Activated CD4-positive, alpha-beta T cell treated with anti-CD3 and anti-CD28 coated beads, Interleukin-2, amount 10 ng/mL, durations not matched to agents 24 days and 14 days (primary cell): ENCODE measurements around the gene MYCBP2. TPM values are rescaled to one million over a fixed set of nuclear protein-coding genes. Genes with fewer than 3 reads are reported as not detected.
A peak's percentile ranks its signal among the peaks of the same experiment; 100 is the strongest.
"Not testable (repeated sequence)": the region's sequence is repeated elsewhere in the genome, so short reads cannot be mapped to it uniquely, and the experiment has no call there.

Source experiments
- DNase-seq: peaks from one replicate; pipeline ENCODE4 v3.0.0; 2022
- H3K27ac Mint-ChIP-seq: one replicate; pipeline ENCODE4 v1.8.0; 2022; ENCODE audit warnings: mild to moderate bottlenecking, mixed read lengths
- H3K27me3 Mint-ChIP-seq: one replicate; pipeline ENCODE4 v1.8.0; 2022; ENCODE audit warnings: mixed read lengths
- H3K36me3 Mint-ChIP-seq: one replicate; pipeline ENCODE4 v1.8.0; 2022; ENCODE audit warnings: low read depth, mild to moderate bottlenecking, mixed read lengths
- H3K4me1 Mint-ChIP-seq: one replicate; pipeline ENCODE4 v1.8.0; 2021; ENCODE audit warnings: mixed read lengths
- H3K4me3 Mint-ChIP-seq: one replicate; pipeline ENCODE4 v1.8.0; 2022; ENCODE audit warnings: mild to moderate bottlenecking, moderate library complexity, mixed read lengths
- H3K9me3 Mint-ChIP-seq: one replicate; pipeline ENCODE4 v1.8.0; 2021; ENCODE audit warnings: mixed read lengths
- intact Hi-C: fragments of 100-400 bp; cut with micrococcal nuclease; formaldehyde crosslinking; loops from one replicate; pipeline ENCODE4 v1.15.1; 2023
- total RNA-seq: library from RNA; stranded (reverse); gene quantifications from 2 replicates; pipeline ENCODE4 v1.2.3, GENCODE V29; 2022

Gene MYCBP2
- total RNA-seq, 1 donor from 2014 or later: 119 TPM

- intact Hi-C loops: no loop called here
- no peak overlapping the region for H3K4me3 Mint-ChIP-seq
- H3K4me1 Mint-ChIP-seq: peaks cover 17% of the 10 kb centered on the region
- no peaks in the 10 kb centered on the region for H3K9me3 Mint-ChIP-seq
- H3K27me3 Mint-ChIP-seq: no peaks in the 10 kb centered on the region
- H3K27ac Mint-ChIP-seq: no peak overlapping the region
- peaks cover 63% of the 10 kb centered on the region for H3K36me3 Mint-ChIP-seq
- DNase-seq: no peak
Observed at GRCh38 chr13:77014906-77015685, 311.8 kb downstream of the MYCBP2 start.

GRCh38 chr13:77013853-77014542, 312.9 kb downstream of the MYCBP2 start:
- Mint-ChIP-seq H3K36me3 (peaks cover 71% of the 10 kb centered on the region), H3K27ac (no peak overlapping the region), H3K4me1 (peaks cover 18% of the 10 kb centered on the region), H3K9me3 (no peaks in the 10 kb centered on the region), H3K4me3 (no peak overlapping the region), H3K27me3 (no peaks in the 10 kb centered on the region)
- peak; percentile 27 for DNase-seq
- intact Hi-C loops: no loop called here

- peak; percentile 43 for DNase-seq
- H3K4me3 Mint-ChIP-seq, H3K27ac Mint-ChIP-seq, H3K9me3 Mint-ChIP-seq, H3K27me3 Mint-ChIP-seq: not testable (repeated sequence)
- peaks cover 22% of the 10 kb centered on the region for H3K4me1 Mint-ChIP-seq
- intact Hi-C loops: loop anchor here (1.0 kb wide), 1 partner anchor 16 kb away; no protein-coding TSS in a partner anchor
- peaks cover 62% of the 10 kb centered on the region for H3K36me3 Mint-ChIP-seq
Observed at GRCh38 chr13:77009719-77010118, 317.2 kb downstream of the MYCBP2 start.

- H3K4me3 Mint-ChIP-seq: no peak overlapping the region
- H3K4me1 Mint-ChIP-seq: peaks cover 19% of the 10 kb centered on the region
- DNase-seq: no peak
- H3K27ac Mint-ChIP-seq: no peak overlapping the region
- H3K9me3 Mint-ChIP-seq: no peaks in the 10 kb centered on the region
- no peaks in the 10 kb centered on the region for H3K27me3 Mint-ChIP-seq
- H3K36me3 Mint-ChIP-seq: peaks cover 59% of the 10 kb centered on the region
- intact Hi-C loops: loop anchor here (1.0 kb wide), 1 partner anchor 16 kb away; no protein-coding TSS in a partner anchor
Observed at GRCh38 chr13:77009011-77009410, 317.9 kb downstream of the MYCBP2 start.

- H3K27me3 Mint-ChIP-seq, intact Hi-C loops, H3K4me3 Mint-ChIP-seq, H3K9me3 Mint-ChIP-seq: not testable (repeated sequence)
- DNase-seq: peak; percentile 47
- H3K4me1 Mint-ChIP-seq: peaks cover 16% of the 10 kb centered on the region
- H3K36me3 Mint-ChIP-seq: peaks cover 57% of the 10 kb centered on the region
- peak overlapping the region; percentile 67 for H3K27ac Mint-ChIP-seq
Observed at GRCh38 chr13:77008337-77008736, 318.6 kb downstream of the MYCBP2 start.

- Mint-ChIP-seq H3K27ac (no peak overlapping the region), H3K27me3 (no peaks in the 10 kb centered on the region), H3K4me1 (peaks cover 7% of the 10 kb centered on the region), H3K4me3 (no peak overlapping the region), H3K36me3 (peaks cover 52% of the 10 kb centered on the region), H3K9me3 (no peaks in the 10 kb centered on the region)
- intact Hi-C loops: no loop called here
- DNase-seq: no peak
Observed at GRCh38 chr13:77002590-77003190, 324.2 kb downstream of the MYCBP2 start.

- Mint-ChIP-seq H3K27me3 (no peaks in the 10 kb centered on the region), H3K27ac (peak overlapping the region; percentile 23), H3K36me3 (peaks cover 51% of the 10 kb centered on the region), H3K9me3 (no peaks in the 10 kb centered on the region), H3K4me1 (peaks cover 5% of the 10 kb centered on the region), H3K4me3 (no peak overlapping the region)
- intact Hi-C loops: loop anchor here (1.0 kb wide), 1 partner anchor 10 kb away; the partner anchor contains the start of gene CLN5
- no peak for DNase-seq
Observed at GRCh38 chr13:77001963-77002587, 324.8 kb downstream of the MYCBP2 start.

GRCh38 chr13:77001540-77001939, 325.4 kb downstream of the MYCBP2 start:
- intact Hi-C loops: loop anchor here (1.0 kb wide), 1 partner anchor 9 kb away; the partner anchor contains the start of gene CLN5

GRCh38 chr13:77000475-77000874, 326.4 kb downstream of the MYCBP2 start:
- peaks cover 59% of the 10 kb centered on the region for H3K36me3 Mint-ChIP-seq

More at GRCh38 chr13:77001540-77001939, 325.4 kb downstream of the MYCBP2 start:
- no peaks in the 10 kb centered on the region for H3K9me3 Mint-ChIP-seq
- H3K4me1 Mint-ChIP-seq: peaks cover 6% of the 10 kb centered on the region
- no peaks in the 10 kb centered on the region for H3K27me3 Mint-ChIP-seq
- DNase-seq: no peak
- H3K27ac Mint-ChIP-seq: peak overlapping the region; percentile 23
- no peak overlapping the region for H3K4me3 Mint-ChIP-seq
- H3K36me3 Mint-ChIP-seq: peaks cover 55% of the 10 kb centered on the region

More at GRCh38 chr13:77000475-77000874, 326.4 kb downstream of the MYCBP2 start:
- Mint-ChIP-seq H3K9me3 (no peaks in the 10 kb centered on the region), H3K4me3 (no peak overlapping the region), H3K27ac (no peak overlapping the region), H3K4me1 (peaks cover 4% of the 10 kb centered on the region), H3K27me3 (no peaks in the 10 kb centered on the region)
- no peak for DNase-seq
- intact Hi-C loops: no loop called here

Other genes with a start within 250 kb of the MYCBP2 start
- not detected in 2 replicates for gene SCEL, start 208.6 kb upstream of the MYCBP2 start, total RNA-seq